Gastroesophageal sphincter (tissue), 4 donors: Measurements from ENCODE around the gene KIRREL3. TPM values are rescaled to one million over a fixed set of nuclear protein-coding genes. Genes with fewer than 3 reads are reported as not detected.
"Not testable (repeated sequence)": the region's sequence is repeated elsewhere in the genome, so short reads cannot be mapped to it uniquely, and the experiment has no call there.

Source experiments
- ATAC-seq: fragments of 150-250 bp; one replicate; pipeline ENCODE4 v1.9.1; 2016; ENCODE audit warnings: mild to moderate bottlenecking, moderate library complexity
- H3K27ac ChIP-seq, 4 donors: fragments of 200-600 bp; sonication (generic) in 3 of 4; 1 replicate in 3 of 4; 2 replicates in 1 of 4; pipeline ENCODE4 v1.5.1; 2016 to 2019
- H3K27me3 ChIP-seq: fragments of 200-600 bp; sonication (generic); one replicate; pipeline ENCODE4 v1.5.1; 2019
- H3K36me3 ChIP-seq, 2 donors: fragments of 200-600 bp; sonication (generic); one replicate each; pipeline ENCODE4 v1.5.1; 2019; ENCODE audit warnings: control low read depth in 1 of 2
- H3K4me1 ChIP-seq, 3 donors: fragments of 200-600 bp; sonication (generic); 1 replicate in 2 of 3; 2 replicates in 1 of 3; pipeline ENCODE4 v1.5.1; 2016 to 2019; ENCODE audit warnings: control low read depth in 2 of 3
- H3K4me3 ChIP-seq, 2 donors: fragments of 200-600 bp; sonication (generic); one replicate each; pipeline ENCODE4 v1.5.1; 2019; ENCODE audit warnings: mild to moderate bottlenecking in 1 of 2, moderate library complexity in 1 of 2
- H3K9me3 ChIP-seq, 3 donors: fragments of 200-600 bp; sonication (generic); one replicate each; pipeline ENCODE4 v1.5.1; 2017 to 2019; ENCODE audit warnings: control low read depth in 2 of 3
- EP300 ChIP-seq: sonication (generic); formaldehyde crosslinking; IDR thresholded peaks from one replicate; pipeline ENCODE4 v1.6.1; 2017; ENCODE audit warnings: antibody characterized with exemption, mild to moderate bottlenecking
- POLR2A ChIP-seq, 2 donors: fragments of 450-650 bp; IDR thresholded peaks; one replicate each; pipeline ENCODE4 v1.6.1; 2017; ENCODE audit warnings: antibody characterized with exemption in 2 of 2, mild to moderate bottlenecking in 2 of 2, moderate library complexity in 1 of 2
- POLR2AphosphoS5 ChIP-seq: sonication (generic); formaldehyde crosslinking; IDR thresholded peaks from one replicate; pipeline ENCODE4 v1.6.1; 2017; ENCODE audit warnings: antibody characterized with exemption
- WGBS, 2 donors: methylation state at CpG; one replicate each; pipeline ENCODE4 v1.1.5; 2018; ENCODE audit warnings: low coverage in 1 of 2; 5-methylcytosine and 5-hydroxymethylcytosine counted together
- total RNA-seq, 4 donors: library from RNA; depleted of rRNA; stranded (reverse); fragments of >200 nt; gene quantifications; one replicate each; pipeline ENCODE4 v1.1.0, GENCODE V29; 2016
- TF ChIP-seq, protein P1 (sequence below), 4 experiments: fragments of 200-600 bp in 2 of 4; fragments of 450-650 bp in 2 of 4; sonication (generic) in 1 of 4; IDR thresholded peaks; one replicate each; pipeline ENCODE4 v1.5.1; 2017 to 2019; ENCODE audit warnings: antibody characterized with exemption in 4 of 4, mild to moderate bottlenecking in 2 of 4, moderate library complexity in 2 of 4

KIRREL3 gene
- total RNA-seq, 4 donors from 2014 or later = 0.54 to 3.9 (median 1.4) TPM

DNA sequence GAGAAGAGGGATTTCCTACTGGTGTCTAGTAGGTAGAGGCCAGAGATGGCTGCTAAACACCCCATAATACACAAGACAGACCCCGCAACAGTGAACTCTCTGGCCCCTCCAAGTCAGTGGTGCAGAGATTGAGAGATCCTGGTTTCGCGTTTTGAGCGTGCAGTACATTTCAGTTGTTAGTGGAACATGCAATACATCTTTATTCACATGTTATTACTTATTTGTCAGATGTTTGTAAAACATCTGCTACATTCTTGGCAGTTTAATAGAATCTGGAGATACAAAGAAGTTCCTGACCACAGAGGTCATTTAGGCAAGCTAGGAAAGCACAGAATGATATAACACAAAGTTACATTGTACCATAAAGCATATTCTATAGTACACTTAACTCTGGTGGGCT lies 603.6 kb downstream of the KIRREL3 start:
- 82 to 91% methylated on average over 4 of the region's 4 CpGs for WGBS, 2 donors
- Histone ChIP-seq H3K4me3 (no peak overlapping the region), H3K4me1 (peaks cover 0 to 53% (median 6%) of the 10 kb centered on the region in 3 donors), H3K36me3 (no peaks in the 10 kb centered on the region), H3K27ac (peak overlapping the region in 1 of 4 donors; percentile 52), H3K27me3 (no peaks in the 10 kb centered on the region), H3K9me3 (no peaks in the 10 kb centered on the region)
- TF ChIP-seq POLR2AphosphoS5 (no peak), EP300 (no peak), POLR2A (IDR thresholded peaks at IDR 0.05) (no peak)
- TF ChIP-seq, protein P1, sequence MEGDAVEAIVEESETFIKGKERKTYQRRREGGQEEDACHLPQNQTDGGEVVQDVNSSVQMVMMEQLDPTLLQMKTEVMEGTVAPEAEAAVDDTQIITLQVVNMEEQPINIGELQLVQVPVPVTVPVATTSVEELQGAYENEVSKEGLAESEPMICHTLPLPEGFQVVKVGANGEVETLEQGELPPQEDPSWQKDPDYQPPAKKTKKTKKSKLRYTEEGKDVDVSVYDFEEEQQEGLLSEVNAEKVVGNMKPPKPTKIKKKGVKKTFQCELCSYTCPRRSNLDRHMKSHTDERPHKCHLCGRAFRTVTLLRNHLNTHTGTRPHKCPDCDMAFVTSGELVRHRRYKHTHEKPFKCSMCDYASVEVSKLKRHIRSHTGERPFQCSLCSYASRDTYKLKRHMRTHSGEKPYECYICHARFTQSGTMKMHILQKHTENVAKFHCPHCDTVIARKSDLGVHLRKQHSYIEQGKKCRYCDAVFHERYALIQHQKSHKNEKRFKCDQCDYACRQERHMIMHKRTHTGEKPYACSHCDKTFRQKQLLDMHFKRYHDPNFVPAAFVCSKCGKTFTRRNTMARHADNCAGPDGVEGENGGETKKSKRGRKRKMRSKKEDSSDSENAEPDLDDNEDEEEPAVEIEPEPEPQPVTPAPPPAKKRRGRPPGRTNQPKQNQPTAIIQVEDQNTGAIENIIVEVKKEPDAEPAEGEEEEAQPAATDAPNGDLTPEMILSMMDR (IDR thresholded peaks at IDR 0.05) = no peak
- no peak for ATAC-seq

DNA sequence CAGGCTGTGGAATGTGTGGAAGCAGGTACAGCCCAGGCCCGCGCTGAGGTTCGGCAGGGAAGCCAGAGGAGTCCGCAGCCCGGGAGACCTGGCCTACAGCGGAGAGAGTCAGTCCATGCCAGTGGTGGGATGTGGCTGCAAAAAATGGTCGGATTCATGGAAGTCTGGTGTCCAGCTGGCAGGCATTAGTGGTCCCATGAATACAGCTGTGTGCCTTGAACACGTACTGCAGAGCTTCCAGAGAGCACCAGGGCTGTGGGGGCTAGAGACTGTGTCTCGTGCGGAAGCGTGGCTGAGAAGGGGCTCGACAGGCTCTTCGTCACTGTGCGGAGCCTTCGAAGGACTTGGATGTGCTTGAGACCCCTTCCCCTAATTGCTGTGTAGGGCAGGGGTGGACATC lies 604.3 kb downstream of the KIRREL3 start:
- not testable (repeated sequence) for H3K4me3 ChIP-seq, H3K9me3 ChIP-seq, H3K27me3 ChIP-seq, ATAC-seq, H3K36me3 ChIP-seq
- H3K4me1 ChIP-seq = peaks cover 0 to 60% (median 8%) of the 10 kb centered on the region in 3 donors
- H3K27ac ChIP-seq = peak overlapping the region in 1 of 4 donors; percentile 52
- no CpG with 5 or more reads among the region's 15 CpGs for WGBS, 2 donors

DNA sequence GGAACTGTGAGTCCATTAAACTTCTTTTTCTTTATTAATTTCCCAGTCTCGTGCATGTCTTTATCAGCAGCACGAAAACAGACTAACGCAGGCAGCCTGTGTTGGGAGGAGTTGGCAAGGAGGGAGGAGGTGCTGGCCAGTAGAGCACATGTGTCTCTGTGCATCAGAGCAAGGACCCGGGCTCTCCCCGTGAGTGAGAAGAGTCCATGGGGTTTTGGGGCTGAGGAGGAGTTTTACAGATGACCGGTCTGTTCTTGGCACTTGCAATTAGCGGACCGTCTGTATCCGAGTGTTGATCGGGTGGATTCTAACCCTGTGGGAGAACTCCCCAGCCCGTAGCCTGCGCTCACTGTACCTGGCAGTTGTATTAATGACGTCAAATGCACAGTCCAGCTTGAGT lies 604.8 kb downstream of the KIRREL3 start:
- H3K36me3 ChIP-seq, H3K9me3 ChIP-seq, H3K27me3 ChIP-seq, H3K4me3 ChIP-seq: not testable (repeated sequence)
- 30 to 60% methylated on average over 1 to 2 of the region's 13 CpGs for WGBS, 2 donors
- H3K4me1 ChIP-seq = peaks cover 0 to 64% (median 9%) of the 10 kb centered on the region in 3 donors
- peak; percentile 89 for ATAC-seq
- peak overlapping the region in 2 of 4 donors; percentile 45 to 66 for H3K27ac ChIP-seq

DNA sequence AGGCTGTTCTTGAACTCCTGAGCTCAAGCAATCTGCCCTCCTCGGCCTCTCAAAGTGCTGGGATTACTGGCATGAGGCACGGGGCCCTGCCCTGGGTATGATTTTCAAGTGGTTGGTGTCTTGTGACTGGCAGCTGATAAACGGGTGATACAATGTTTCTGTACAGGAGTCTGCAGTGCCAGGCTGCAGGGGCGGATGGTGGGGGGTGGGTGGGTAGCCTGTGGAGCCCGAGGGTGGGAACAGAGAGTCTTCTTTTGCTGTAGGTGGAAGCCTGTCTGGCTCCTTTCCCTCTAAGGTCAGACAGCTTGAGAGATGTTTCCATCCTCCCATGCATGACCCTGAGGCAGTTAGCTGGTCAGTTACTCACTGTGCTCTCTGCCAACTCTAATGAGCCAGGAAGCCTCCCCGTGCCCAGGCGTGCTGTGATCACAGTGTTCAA lies 605.9 kb downstream of the KIRREL3 start:
- not testable (repeated sequence) for H3K4me3 ChIP-seq, H3K9me3 ChIP-seq, H3K36me3 ChIP-seq, H3K27me3 ChIP-seq, ATAC-seq
- peaks cover 0 to 67% (median 12%) of the 10 kb centered on the region in 3 donors for H3K4me1 ChIP-seq
- 47% methylated on average over 3 of the region's 7 CpGs; no CpG with 5 or more reads in 1 of the 2 donors for WGBS, 2 donors
- peak overlapping the region in 1 of 4 donors; percentile 66 for H3K27ac ChIP-seq

DNA sequence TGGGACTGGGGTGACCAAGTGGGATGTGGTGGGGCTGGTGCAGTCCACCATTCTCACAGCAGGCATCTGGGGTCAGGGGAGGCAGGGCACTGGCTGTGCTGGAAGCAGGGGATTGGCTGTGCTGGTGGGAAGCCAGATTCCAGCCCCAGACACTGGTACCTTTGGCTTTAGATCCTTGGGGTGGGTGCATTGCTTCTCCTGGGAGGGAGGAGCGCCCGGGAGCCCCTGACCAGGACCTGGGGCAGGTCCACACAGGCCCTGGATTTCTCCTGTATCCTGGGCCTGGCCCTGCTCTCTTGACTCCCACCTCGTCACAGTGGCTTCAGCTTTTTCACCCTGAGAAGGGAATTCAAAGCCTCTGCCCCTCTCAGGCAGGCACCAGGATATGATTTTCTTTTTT lies 606.5 kb downstream of the KIRREL3 start:
- ATAC-seq = no peak
- Histone ChIP-seq H3K27me3 (no peaks in the 10 kb centered on the region), H3K36me3 (no peaks in the 10 kb centered on the region), H3K27ac (peak overlapping the region in 2 of 4 donors; percentile 18 to 66), H3K9me3 (no peaks in the 10 kb centered on the region), H3K4me3 (no peak overlapping the region), H3K4me1 (peaks cover 0 to 67% (median 12%) of the 10 kb centered on the region in 3 donors)
- TF ChIP-seq, protein P1 (IDR thresholded peaks at IDR 0.05) = no peak
- no peak for TF ChIP-seq POLR2A (IDR thresholded peaks at IDR 0.05)
- no peak for TF ChIP-seq EP300
- no peak for TF ChIP-seq POLR2AphosphoS5
- 100% methylated on average over 1 of the region's 3 CpGs; no CpG with 5 or more reads in 1 of the 2 donors for WGBS, 2 donors

DNA sequence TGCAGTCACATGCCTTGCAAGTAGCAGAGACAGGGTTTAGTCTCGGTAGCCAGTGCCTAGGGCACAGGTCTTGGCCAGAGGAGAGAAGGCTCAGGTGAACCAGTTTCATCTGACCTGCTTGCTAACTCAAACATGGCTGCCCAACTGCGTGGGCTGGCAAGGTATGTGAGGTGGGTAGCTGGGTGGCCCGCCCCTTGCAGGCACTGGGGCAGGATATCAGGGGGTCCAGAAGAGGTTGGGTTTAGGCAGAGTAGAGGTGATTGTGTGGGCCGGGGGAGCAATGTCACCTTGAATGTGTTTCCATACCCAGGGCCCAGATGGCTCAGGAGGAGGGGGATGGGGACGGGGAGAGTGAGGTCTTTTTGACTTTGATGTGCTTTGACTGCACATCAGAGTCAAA lies 607.4 kb downstream of the KIRREL3 start:
- H3K4me3 ChIP-seq = no peak overlapping the region
- no peak for ATAC-seq
- peak overlapping the region in 2 of 4 donors; percentile 38 to 57 for H3K27ac ChIP-seq
- no peaks in the 10 kb centered on the region for H3K27me3 ChIP-seq
- H3K36me3 ChIP-seq = no peaks in the 10 kb centered on the region
- WGBS, 2 donors = 60 to 100% methylated on average over 1 of the region's 5 CpGs
- no peak for TF ChIP-seq POLR2AphosphoS5
- TF ChIP-seq EP300 = no peak
- TF ChIP-seq POLR2A (IDR thresholded peaks at IDR 0.05) = no peak
- TF ChIP-seq, protein P1 (IDR thresholded peaks at IDR 0.05) = no peak
- H3K9me3 ChIP-seq = no peaks in the 10 kb centered on the region
- peaks cover 0 to 70% (median 12%) of the 10 kb centered on the region in 3 donors for H3K4me1 ChIP-seq
